Measurements from ENCODE around the gene SCAPER. TPM values are rescaled to one million over a fixed set of nuclear protein-coding genes. Genes with fewer than 3 reads are reported as not detected.
"Not testable (repeated sequence)": the region's sequence is repeated elsewhere in the genome, so short reads cannot be mapped to it uniquely, and the experiment has no call there.

Gene SCAPER
- total RNA-seq, 1 experiment from 2014 or later = 8.3 TPM

DNA sequence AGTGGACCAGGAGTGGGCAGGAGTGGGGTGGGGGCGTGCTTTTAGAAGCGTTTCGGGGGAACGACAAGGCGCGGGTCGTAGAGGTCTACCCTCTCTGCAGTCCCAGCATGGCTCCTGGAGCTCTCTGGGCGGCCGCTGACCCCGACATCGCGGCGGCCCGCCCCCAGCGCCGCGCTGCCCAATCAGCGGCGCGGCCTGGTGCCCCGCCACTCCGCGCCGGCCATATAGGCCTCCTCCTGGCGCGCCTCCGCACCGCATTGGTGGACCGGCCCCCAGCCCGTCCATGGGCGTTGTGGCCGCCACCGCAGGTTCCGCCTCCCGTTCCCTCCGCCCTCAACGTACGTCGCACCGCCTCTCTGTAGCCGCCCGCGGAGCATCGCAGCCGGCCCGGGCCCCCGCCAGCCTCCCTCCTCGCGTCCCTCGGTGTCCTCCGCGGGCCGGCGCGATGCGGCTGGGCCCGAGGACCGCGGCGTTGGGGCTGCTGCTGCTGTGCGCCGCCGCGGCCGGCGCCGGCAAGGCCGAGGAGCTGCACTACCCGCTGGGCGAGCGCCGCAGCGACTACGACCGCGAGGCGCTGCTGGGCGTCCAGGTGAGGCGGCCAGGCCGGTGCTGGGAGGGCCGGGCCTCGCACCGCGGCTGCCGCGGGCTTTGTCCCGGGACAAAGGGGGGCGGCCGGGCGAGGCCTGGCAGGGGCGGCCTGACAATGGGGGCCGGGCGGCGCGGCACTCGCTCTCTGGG, 26.4 kb upstream of the SCAPER start, which contains the start of gene RCN2:
Gene RCN2, plus strand, starts transcription at position 353 of the 738 bp plus-strand sequence. Its CDS starts 93 bp downstream, at position 446.
- Histone ChIP-seq H3K4me3 (ENCODE audit: insufficient read depth, low read depth, low read length) (peak within 1 kb of the TSS; percentile 82), H3K36me3 (replicated peaks; ENCODE audit: control insufficient read depth, insufficient read depth, low read length) (peaks cover 17% of the 10 kb centered on the region), H3K27me3 (ENCODE audit: control insufficient read depth, insufficient read depth, low read length) (no peaks in the 10 kb centered on the region; the same call in 1 of the 2 replicates)
- peak; percentile 96 for DNase-seq

- Histone ChIP-seq H3K27me3 (ENCODE audit: control insufficient read depth, insufficient read depth, low read length) (no peaks in the 10 kb centered on the region; the same call in 1 of the 2 replicates), H3K36me3 (replicated peaks; ENCODE audit: control insufficient read depth, insufficient read depth, low read length) (peaks cover 15% of the 10 kb centered on the region), H3K4me3 (ENCODE audit: insufficient read depth, low read depth, low read length) (peak overlapping the region; percentile 34)
- DNase-seq = no peak
Measured at GRCh38 chr15:76930831-76931396, 25.8 kb upstream of the SCAPER start.

DNA sequence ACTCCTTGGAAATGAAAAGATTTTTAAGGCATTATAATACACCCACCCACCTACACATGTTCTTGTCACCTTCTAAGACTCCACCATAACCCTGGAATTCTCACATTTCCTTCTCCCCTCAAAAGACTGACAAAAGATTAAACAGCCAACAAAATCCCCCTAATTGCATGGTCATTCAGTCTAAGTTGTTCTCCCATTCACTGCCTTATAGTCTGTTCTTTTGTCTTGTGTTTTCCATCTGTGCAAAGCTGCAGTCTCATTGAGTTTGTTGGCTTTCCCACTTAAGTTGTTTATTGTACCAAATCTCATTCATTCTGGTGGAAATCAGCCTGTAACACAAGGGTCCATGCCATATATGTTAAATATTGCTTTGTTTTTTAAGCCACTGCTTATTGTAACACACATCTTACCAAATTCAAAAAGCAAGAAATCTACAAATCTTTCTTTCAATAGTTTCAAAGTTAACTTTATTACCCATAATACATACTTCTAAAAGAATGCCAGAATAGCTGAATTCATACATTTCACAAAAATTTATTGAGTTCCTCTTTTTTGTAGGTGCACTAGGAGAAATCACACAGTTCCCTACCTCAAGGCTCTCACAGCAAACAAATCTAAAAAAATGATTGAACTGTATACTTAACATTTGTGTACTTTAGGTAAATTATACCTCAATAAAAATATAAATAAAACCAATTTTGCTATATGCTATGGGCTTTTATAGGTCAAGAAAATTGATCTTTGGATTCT, 24.0 kb upstream of the SCAPER start:
- Histone ChIP-seq H3K36me3 (replicated peaks; ENCODE audit: control insufficient read depth, insufficient read depth, low read length) (peaks cover 9% of the 10 kb centered on the region), H3K27me3 (ENCODE audit: control insufficient read depth, insufficient read depth, low read length) (no peaks in the 10 kb centered on the region; the same call in 1 of the 2 replicates), H3K4me3 (ENCODE audit: insufficient read depth, low read depth, low read length) (no peak overlapping the region)
- no peak for DNase-seq

DNA sequence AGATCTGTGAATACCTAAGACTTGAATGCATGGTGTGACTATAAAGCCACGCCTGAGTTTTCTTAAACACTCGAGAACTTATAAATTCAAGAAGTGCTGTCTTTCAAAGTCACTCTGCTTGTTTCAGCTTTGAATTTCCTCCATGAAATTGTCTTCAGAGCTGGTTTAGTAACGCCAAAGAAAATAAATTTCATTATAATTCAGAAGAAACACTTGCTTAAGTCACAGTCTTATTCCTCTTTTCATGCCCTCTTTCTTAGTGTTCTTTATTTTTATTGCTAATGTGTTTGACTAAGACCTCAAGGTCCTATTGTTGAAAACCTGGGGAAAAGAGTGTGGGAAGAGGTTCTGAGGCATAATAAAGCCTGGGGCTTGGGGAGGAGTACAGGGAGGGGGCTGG, 23.1 kb upstream of the SCAPER start:
- no peaks in the 10 kb centered on the region; the same call in 1 of the 2 replicates for H3K27me3 ChIP-seq (ENCODE audit: control insufficient read depth, insufficient read depth, low read length)
- no peak for DNase-seq
- H3K4me3 ChIP-seq (ENCODE audit: insufficient read depth, low read depth, low read length) = no peak overlapping the region
- H3K36me3 ChIP-seq (replicated peaks; ENCODE audit: control insufficient read depth, insufficient read depth, low read length) = peaks cover 4% of the 10 kb centered on the region

DNA sequence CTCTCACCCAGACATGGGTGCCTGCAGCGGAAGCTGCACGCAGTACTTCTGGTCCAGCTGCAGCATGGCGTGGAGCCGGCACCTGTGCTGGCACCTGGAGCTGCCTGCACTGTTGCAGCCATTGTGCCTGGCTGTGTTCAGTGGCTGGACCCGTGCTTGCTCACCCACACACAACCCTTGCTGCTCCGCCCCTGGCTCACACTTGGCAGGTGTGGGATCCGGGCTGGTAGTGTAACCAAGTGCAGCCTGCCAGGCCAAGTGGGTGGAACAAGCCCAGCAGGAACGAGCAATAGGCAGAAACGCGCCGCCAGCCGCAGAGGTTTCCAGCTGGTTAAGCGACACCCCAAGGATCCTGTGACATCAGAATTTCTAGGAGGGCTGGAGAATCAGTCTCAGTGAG, 11.2 kb upstream of the SCAPER start:
- H3K4me3 ChIP-seq (ENCODE audit: insufficient read depth, low read depth, low read length) = no peak overlapping the region
- H3K36me3 ChIP-seq (replicated peaks; ENCODE audit: control insufficient read depth, insufficient read depth, low read length) = no peaks in the 10 kb centered on the region
- no peaks in the 10 kb centered on the region; the same call in 1 of the 2 replicates for H3K27me3 ChIP-seq (ENCODE audit: control insufficient read depth, insufficient read depth, low read length)
- DNase-seq = no peak

- H3K36me3 ChIP-seq (replicated peaks; ENCODE audit: control insufficient read depth, insufficient read depth, low read length) = no peaks in the 10 kb centered on the region
- DNase-seq = no peak
- H3K27me3 ChIP-seq (ENCODE audit: control insufficient read depth, insufficient read depth, low read length) = no peaks in the 10 kb centered on the region; the same call in 1 of the 2 replicates
- no peak overlapping the region for H3K4me3 ChIP-seq (ENCODE audit: insufficient read depth, low read depth, low read length)
Measured at GRCh38 chr15:76913737-76914136, 8.6 kb upstream of the SCAPER start.

DNA sequence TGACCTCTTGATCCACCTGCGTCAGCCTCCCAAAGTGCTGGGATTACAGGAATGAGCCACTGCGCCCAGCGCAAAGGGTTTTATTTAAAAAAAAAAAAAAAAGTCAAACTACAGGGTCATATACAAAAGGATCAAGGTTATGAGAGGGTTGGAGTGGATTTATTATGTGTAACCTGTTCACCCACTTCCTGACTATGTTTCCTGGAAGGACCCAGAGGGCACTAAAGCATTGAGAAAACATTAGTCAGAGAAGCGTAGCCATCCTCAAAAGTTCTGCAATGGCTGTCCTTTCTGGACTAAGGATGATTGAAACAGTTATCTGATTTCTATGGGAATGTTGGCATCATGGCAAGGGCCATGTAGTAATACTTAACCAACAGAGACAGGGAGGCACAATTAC, 7.3 kb upstream of the SCAPER start:
- H3K36me3 ChIP-seq (replicated peaks; ENCODE audit: control insufficient read depth, insufficient read depth, low read length) = no peaks in the 10 kb centered on the region
- H3K4me3 ChIP-seq (ENCODE audit: insufficient read depth, low read depth, low read length) = no peak overlapping the region
- H3K27me3 ChIP-seq (ENCODE audit: control insufficient read depth, insufficient read depth, low read length) = no peaks in the 10 kb centered on the region; the same call in 1 of the 2 replicates
- no peak for DNase-seq

DNA sequence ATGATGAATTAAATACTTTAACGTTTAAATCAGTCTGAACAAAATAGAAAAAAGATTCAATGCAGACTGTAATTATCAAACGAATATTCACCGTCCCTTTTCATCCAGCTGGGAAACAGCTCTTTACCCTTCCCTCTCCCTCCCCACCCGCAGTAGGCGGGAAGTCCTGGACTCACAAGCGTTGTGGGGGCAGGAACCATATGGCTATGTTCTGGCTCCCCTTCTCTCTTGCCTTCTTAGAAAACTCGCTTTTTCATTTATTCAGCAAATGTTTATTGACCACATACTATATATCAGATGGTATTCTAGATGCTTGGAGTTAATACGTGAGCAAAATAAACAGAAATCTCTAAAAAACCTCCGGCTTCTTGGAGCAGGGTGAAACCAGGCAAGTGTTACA, 715 bp upstream of the SCAPER start:
- DNase-seq = peak; percentile 24
- Histone ChIP-seq H3K4me3 (ENCODE audit: insufficient read depth, low read depth, low read length) (peak overlapping the region; percentile 75; the same call in 1 of the 2 replicates), H3K27me3 (ENCODE audit: control insufficient read depth, insufficient read depth, low read length) (peaks cover 6% of the 10 kb centered on the region), H3K36me3 (replicated peaks; ENCODE audit: control insufficient read depth, insufficient read depth, low read length) (no peaks in the 10 kb centered on the region)

DNA sequence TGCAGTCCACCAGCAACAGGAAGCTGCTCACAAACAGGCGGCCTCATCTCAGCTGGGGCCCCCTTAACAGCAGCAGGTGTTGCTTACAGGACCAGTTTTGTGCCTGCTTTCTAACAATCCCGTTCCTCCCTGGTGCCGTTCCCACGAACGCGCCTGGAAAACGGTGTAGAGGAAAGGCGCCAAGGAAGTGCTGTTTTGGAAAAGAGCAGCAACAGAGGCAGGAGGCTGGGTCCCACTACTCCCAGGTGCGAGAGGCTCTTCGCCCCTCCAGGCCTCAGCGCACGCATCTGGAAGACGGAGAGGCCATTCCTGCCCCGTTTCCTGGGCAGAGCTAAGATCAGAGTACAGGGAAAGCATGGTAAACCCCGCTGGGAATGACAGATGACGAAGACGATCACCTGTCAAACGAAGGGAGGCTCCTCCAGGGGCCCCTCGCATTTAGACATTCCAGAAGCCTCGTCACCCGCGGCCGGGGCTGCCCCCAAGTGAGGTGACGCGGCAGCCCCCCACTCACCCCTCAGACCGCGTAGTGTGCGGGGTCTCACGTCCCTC, 603 bp downstream of the SCAPER start:
- Histone ChIP-seq H3K4me3 (ENCODE audit: insufficient read depth, low read depth, low read length) (peak overlapping the region; percentile 75), H3K27me3 (ENCODE audit: control insufficient read depth, insufficient read depth, low read length) (peaks cover 6% of the 10 kb centered on the region), H3K36me3 (replicated peaks; ENCODE audit: control insufficient read depth, insufficient read depth, low read length) (no peaks in the 10 kb centered on the region)
- no peak for DNase-seq

GRCh38 chr15:76903251-76903681, 1.9 kb downstream of the SCAPER start:
- Histone ChIP-seq H3K36me3 (replicated peaks; ENCODE audit: control insufficient read depth, insufficient read depth, low read length) (no peaks in the 10 kb centered on the region), H3K27me3 (ENCODE audit: control insufficient read depth, insufficient read depth, low read length) (peaks cover 6% of the 10 kb centered on the region), H3K4me3 (ENCODE audit: insufficient read depth, low read depth, low read length) (no peak overlapping the region)
- peak; percentile 30 for DNase-seq

GRCh38 chr15:76901965-76902364, 3.2 kb downstream of the SCAPER start:
- H3K36me3 ChIP-seq (replicated peaks; ENCODE audit: control insufficient read depth, insufficient read depth, low read length) = no peaks in the 10 kb centered on the region
- no peak overlapping the region for H3K4me3 ChIP-seq (ENCODE audit: insufficient read depth, low read depth, low read length)
- no peak for DNase-seq
- H3K27me3 ChIP-seq (ENCODE audit: control insufficient read depth, insufficient read depth, low read length) = peaks cover 6% of the 10 kb centered on the region

GRCh38 chr15:76899931-76900310, 5.2 kb downstream of the SCAPER start:
- not testable (repeated sequence) for H3K27me3 ChIP-seq (ENCODE audit: control insufficient read depth, insufficient read depth, low read length); H3K36me3 ChIP-seq (replicated peaks; ENCODE audit: control insufficient read depth, insufficient read depth, low read length); DNase-seq; H3K4me3 ChIP-seq (ENCODE audit: insufficient read depth, low read depth, low read length)

DNA sequence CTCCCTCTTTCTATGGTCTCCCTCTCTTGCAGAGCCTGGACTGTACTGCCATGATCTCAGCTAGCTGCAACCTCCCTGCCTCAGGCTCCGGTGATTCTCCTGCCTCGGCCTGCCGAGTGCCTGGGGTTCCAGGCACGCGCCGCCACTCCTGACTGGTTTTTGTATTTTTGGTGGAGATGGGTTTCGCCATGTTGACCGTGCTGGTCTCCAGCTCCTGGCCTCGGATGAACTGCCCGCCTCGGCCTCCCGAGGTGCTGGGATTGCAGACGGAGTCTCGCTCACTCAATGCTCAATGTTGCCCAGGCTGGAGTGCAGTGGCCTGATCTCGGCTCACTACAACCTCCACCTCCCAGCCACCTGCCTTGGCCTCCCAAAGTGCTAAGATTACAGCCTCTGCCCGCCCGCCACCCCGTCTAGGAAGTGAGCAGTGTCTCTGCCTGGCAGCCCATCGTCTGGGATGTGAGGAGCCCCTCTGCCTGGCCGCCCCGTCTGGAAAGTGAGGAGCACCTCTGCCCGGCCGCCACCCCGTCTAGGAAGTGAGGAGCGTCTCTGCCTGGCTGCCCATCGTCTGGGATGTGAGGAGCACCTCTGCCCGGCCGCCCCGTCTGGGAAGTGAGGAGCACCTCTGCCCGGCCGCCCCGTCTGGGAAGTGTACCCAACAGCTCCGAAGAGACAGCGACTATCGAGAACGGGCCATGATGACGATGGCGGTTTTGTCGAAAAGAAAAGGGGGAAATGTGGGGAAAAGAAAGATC, 5.8 kb downstream of the SCAPER start:
- not testable (repeated sequence) for H3K4me3 ChIP-seq (ENCODE audit: insufficient read depth, low read depth, low read length); H3K27me3 ChIP-seq (ENCODE audit: control insufficient read depth, insufficient read depth, low read length); H3K36me3 ChIP-seq (replicated peaks; ENCODE audit: control insufficient read depth, insufficient read depth, low read length); DNase-seq

DNA sequence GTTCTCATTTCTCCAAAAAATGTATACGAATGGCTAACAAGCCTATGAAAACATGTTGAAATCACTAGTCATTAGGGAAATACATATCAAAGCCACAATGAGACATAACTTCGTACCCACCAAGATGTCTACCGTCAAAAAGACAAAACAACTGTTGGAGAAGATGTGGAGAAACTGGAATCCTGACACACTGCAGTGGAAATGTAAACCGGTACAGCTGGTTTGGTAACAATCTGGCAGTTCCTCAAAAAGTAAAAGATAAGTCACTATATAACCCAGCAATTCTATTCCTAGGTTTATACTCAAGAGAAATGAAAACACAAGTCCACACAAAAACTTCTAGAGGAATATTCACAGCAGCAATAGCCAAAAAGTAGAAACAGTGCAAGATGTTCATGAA, 7.0 kb downstream of the SCAPER start:
- Histone ChIP-seq H3K4me3 (ENCODE audit: insufficient read depth, low read depth, low read length) (no peak overlapping the region), H3K36me3 (replicated peaks; ENCODE audit: control insufficient read depth, insufficient read depth, low read length) (no peaks in the 10 kb centered on the region), H3K27me3 (ENCODE audit: control insufficient read depth, insufficient read depth, low read length) (no peaks in the 10 kb centered on the region)
- no peak for DNase-seq
